HG02973 (cell line): Measurements from ENCODE around the gene TULP3.

Experiments
- ATAC-seq: cut with Tn5 transposase; IDR thresholded peaks from one replicate; pipeline ENCODE4 v1.9.1; 2021; ENCODE audit warnings: moderate library complexity; ENCODE audit not compliant: unreplicated experiment

The TULP3 gene

DNA sequence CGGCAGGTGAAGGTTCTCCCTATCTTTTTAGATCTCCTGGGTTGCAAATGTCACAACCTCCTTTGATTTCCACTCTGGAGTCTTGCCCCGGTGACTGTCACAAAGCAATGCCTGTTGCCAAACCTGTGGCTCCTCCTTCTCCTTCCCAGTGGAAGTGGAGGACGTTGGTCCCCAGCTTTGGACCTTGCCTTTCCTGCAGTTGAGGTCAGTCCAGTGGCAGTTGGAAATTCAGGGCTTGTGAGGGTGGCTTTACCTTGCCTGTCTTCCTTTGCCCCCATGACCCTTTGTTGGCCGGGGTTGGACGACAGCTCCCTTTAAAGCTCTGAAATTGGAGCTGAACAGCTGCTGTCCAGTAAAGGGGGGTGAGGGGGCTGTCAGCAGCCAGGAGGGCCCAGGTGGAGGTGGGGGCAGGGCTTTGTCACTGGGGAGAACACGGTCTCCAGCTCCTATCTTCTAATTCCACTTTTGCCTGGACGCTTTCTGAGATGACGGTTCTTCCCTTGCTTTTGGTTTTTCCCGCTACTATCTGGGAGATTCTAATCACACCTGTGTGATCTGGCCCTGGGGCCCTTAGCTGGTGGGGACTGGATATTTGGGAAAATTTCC is 72.6 kb downstream of the TULP3 start:
- ATAC-seq: no peak

DNA sequence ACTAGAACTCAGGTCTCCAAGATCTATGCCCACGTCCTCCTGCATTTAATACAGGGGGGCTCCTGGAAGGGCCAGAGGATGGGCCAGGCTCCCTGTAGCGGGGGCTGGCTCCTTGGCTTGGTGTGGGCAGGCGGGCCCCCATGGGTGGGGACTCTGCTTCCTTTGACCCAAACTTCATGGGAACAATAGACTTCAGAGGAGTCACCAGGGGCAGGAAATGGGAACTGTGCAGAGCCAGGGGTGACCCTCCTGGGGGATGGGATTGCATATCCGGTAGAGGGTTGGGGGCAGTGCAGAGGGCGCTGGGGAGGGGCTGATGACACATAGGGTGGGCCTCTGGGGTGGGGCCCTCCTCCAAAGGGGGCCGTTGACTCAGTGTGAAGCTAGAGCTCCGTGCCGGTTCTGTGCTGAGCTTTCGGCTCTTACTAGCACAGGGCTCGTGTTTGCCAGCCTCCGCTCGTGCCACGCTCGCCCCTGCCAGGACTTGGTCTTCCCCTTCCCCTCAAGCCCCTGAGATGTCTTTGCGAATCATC is 73.1 kb downstream of the TULP3 start:
- no peak for ATAC-seq

DNA sequence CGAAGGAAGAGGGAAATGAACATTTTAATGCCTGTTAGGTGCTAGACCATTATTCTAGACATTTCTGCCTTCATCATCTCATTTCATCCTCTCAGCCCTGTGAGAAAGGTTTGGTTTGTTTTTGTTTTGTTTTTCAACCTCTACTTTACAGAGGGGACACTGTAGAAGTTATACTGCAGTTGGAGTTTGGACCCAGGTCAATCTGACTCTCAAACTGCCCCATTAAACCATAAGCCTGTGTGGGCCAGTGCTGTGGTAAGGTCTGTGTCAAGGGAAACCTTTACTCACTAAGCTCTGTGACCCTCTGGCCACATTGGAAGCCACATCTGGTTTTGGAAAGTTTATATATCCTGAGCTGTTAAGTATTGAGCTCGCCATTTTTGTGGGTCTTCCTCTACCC is 77.0 kb downstream of the TULP3 start:
- no peak for ATAC-seq

DNA sequence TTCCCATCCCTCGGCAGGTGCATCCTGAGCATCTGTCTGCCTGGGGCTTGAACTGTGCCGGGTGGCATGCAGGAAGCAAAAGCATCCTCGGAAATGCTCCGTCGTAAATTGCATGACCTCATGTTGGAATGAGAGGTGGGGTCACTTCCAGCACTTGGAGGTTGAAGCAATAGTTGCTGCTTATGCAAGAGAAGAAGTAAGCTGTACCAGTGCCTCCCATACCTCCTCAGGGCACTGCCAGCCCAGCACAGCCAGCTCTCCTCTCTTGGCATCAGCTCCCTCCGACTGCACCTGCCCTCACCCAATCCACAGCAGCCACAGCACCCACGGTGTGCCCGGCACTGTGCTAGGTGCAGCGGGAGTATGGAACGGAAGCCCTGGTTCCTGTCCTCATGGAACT is 80.1 kb downstream of the TULP3 start:
- no peak for ATAC-seq

DNA sequence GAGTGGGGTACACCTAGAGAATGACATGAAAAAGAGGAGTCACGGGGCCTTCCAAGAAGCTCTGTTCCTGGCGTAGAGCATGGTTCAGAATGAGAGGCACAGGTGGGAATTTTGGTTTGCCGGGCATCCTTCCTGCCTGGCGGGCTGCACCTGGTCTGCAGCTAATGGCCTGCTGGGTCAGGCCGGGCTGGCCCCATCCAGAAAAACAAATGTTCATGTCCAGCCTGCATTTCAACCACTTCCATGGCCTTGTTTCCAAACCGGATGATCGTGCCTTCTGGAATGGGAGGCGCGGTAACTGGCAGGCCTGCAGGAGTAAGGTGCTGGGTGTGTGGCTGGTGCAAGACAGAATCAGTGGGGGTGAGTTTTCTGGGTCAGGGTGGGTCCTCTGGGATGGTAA is 82.9 kb downstream of the TULP3 start:
- no peak for ATAC-seq

DNA sequence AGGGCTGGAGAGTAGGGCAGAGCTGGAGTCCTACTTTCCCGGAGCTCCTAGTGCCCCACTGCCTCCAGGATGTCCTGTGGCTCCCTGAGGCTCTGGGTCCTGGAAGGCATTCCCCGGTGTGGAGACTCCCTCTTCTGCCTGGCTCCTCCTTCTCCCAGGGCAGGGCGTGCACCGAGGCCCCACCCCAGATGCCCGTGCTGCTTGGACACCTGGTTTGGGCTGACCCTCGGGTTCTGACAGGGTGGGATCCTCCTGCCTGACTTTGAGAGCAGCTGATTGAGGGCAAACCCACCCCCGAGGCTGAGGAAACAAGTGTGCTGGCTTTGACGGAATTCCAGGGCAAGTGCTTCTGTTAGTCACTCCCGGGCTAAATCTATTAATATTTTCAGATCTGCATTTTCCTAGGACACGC is 83.9 kb downstream of the TULP3 start:
- no peak for ATAC-seq

DNA sequence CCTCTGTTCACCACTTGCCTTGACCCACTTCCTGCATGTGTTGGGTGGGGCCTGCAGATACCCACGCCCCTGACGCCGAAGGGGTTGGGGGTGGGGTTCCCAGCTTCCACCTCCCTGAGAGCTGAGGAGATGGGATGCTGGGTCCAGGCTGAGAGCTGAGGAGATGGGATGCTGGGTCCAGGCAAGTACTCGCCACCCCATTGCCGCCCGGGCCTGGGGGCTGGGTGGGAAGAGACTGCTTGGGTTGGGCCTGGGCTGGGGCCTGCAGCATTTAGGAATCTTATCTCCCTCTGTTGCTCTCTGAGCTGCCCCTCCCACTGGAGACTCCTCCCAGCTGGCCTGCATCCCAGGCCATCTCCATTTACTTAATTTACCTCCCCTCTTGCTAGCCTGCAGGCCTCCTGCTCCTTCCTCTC is 85.9 kb downstream of the TULP3 start:
- ATAC-seq: no peak

- ATAC-seq: no peak
These were observed 87.1 kb downstream of the TULP3 start for GRCh38 chr12:2977776-2978175.

- ATAC-seq: no peak
These were observed 89.1 kb downstream of the TULP3 start for GRCh38 chr12:2979806-2980205.

GRCh38 chr12:2980630-2981029 is 89.9 kb downstream of the TULP3 start:
- ATAC-seq: no peak

DNA sequence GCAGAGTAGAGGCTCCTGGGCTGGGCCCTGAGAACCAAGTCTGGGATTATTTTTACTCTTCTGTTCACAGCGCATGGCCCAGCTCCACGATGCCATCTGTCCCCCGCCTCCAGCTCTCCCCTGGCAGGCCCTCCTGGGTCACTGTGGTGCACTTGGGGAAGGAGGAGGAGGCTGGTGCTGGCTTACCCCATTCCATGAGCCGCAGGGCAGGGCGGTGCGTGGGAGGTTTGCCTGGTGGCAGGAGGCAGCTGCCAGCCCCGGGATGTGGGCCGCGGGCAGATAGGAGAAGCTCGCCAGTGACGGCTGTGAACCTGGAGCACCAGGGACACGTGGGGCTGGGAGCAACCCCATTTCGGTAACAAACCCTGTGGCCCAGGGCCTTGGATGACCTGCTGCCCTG is 91.7 kb downstream of the TULP3 start:
- no peak for ATAC-seq

GRCh38 chr12:2984249-2984648 is 93.6 kb downstream of the TULP3 start:
- no peak for ATAC-seq

DNA sequence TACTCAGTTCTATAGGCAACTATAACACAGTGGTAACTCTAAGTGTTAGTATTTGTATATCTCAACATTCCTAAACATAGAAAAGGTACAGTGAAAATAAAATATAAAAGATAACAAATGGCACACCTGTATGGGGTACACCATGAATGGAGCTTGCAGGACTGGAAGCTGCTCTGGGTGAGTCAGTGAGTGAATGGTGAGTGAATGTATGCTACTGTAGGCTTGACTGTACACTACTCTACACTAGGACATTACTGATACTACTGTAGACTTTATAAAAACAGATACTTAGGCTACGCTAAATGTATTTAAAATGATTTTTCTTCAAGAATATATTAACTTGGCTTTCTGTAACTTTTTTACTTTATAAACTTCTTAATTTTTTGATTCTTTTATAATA is 94.0 kb downstream of the TULP3 start:
- no peak for ATAC-seq

- ATAC-seq: no peak
These were observed 96.2 kb downstream of the TULP3 start for GRCh38 chr12:2986876-2987275.

DNA sequence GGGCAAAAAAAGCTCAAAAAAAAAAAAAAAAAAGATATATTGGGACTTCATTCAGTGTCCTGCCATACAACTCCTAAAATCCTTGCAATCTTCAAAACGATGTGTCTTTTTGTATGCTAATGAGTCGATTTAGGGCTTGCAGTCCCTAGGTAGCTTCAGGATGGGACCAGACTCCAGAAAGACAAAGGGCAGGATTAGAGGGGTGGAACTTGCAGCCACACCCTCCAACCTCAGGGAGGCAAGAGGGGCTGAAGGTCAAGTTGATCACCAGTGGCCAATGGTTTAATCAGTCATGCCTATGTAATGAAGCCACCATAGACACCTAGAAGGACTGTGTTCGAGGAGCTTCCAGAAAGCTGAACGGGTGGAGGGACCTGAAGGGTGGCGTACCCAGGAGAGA is 97.8 kb downstream of the TULP3 start:
- no peak for ATAC-seq
